NCI-H2029 (cell line): ENCODE results near the gene SLC16A6.
A peak's percentile ranks its signal among the peaks of the same experiment; 100 is the strongest.
"Not testable (repeated sequence)": the region's sequence is repeated elsewhere in the genome, so short reads cannot be mapped to it uniquely, and the experiment has no call there.

Source experiments
- DNase-seq: peaks from one replicate; lab custom pipeline; 2025; lab: John Stamatoyannopoulos, UW

SLC16A6 gene

GRCh38 chr17:68310152-68310551, 19.2 kb upstream of the SLC16A6 start:
- no peak for DNase-seq

DNA sequence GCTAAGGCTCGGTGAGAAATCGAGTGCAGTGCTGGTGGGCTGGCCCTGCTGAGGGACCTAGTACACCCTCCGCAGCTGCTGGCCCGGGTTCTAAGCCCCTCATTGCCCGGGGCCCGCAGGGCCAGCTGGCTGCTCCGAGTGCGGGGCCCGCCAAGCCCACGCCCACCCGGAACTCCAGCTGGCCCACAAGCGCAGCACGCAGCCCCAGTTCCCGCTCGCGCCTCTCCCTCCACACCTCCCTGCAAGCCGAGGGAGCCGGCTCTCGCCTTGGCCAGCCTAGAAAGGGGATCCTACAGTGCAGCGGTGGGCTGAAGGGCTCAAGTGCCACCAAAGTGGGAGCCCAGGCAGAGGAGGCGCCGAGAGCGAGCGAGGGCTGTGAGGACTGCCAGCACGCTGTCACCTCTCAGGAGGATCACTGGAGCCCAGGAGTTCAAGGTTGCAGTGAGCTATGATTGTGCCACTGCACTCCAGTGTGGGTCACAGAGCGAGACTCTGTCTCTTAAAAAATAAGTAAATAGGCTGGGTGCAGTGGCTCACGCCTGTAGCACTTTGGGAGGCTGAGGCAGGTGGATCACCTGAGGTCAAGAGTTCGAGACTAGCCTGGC, 18.2 kb upstream of the SLC16A6 start:
- not testable (repeated sequence) for DNase-seq

DNA sequence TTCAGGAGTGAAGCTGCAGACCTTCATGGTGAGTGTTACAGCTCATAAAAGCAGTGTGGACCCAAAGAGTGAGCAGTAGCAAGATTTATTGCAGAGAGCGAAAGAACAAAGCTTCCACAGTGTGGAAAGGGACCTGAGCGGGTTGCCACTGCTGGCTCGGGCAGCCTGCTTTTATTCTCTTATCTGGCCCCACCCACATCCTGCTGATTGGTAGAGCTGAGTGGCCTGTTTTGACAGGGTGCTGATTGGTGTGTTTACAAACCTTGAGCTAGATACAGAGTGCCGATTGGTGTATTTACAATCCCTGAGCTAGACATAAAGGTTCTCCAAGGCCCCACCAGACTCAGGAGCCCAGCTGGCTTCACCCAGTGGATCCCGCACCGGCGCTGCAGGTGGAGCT, 17.6 kb upstream of the SLC16A6 start:
- DNase-seq: not testable (repeated sequence)

DNA sequence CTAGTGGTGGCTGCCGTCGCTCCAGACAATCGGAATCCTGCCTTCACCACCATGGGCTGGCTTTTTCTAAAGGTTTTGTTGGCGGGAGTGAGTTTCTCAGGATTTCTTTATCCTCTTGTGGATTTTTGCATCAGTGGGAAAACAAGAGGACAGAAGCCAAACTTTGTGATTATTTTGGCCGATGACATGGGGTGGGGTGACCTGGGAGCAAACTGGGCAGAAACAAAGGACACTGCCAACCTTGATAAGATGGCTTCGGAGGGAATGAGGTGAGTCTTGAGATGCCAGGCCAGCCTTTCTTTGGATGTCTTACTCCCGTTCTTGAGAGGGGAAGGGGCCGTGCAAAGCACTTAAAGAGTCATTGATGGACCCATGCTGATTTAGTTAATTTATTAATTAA, 16.5 kb upstream of the SLC16A6 start:
- DNase-seq: no peak

DNA sequence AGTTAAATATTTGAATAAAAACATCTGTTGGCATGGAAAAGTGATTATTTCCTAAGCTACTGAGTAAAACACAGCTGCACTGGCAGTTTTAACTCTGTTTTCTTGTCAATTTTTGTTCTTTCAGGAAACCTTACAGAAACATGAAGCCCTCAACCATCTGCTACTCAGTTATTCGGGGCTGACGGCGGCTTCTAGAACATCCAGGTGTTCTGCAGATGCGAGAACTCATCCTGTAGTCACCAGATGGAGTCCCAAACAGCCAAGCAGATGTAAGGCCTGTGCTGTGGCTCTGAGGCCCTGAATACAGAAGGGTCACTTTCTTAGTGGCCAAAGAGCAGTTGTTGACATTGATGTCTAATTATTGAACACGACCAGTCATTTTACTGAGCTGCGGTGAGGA, 15.9 kb upstream of the SLC16A6 start:
- DNase-seq: no peak

DNA sequence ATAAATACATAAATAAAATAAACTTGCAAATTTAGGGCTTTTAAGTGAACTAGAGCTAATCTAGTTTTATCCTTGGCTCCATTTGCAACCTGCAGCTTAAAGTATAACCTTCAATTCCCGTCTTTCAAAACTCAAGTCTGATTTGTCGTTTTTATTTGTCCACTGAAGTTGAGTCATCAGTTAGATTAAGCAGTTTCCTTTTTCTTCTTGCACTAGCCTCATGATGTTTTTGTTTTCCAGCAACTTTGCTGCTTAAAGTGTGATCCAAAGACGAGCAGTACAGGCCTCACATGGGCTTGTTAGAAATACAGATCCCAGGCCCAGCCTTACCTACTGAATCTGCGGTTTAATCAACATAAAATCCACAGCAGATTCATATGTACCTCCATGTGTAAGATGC, 14.2 kb upstream of the SLC16A6 start:
- no peak for DNase-seq

DNA sequence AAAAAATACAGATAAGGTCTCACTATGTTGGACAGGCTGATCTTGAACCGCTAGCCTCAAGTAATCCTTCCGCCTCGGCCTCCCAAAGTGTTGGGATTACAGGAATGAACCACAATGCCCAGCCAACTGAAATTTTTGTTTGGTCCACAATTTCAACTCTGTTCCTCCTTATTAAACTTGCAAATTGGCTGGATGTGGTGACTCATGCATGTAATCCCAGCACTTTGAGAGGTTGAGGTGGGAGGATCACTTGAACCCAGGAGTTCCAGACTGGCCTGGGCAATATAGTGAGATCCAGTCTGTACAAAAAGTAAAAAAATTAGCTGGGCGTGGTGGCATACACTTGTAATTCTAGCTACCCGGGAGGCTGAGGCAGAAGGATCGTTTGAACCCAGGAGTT, 13.8 kb upstream of the SLC16A6 start:
- no peak for DNase-seq

GRCh38 chr17:68302666-68303065, 11.7 kb upstream of the SLC16A6 start:
- no peak for DNase-seq

GRCh38 chr17:68302066-68302564, 11.2 kb upstream of the SLC16A6 start:
- peak; percentile 25 for DNase-seq

GRCh38 chr17:68301438-68301959, 10.6 kb upstream of the SLC16A6 start:
- peak; percentile 20 for DNase-seq

- no peak for DNase-seq
Observed at GRCh38 chr17:68299817-68300216, 8.9 kb upstream of the SLC16A6 start.

GRCh38 chr17:68298601-68299000, 7.7 kb upstream of the SLC16A6 start:
- DNase-seq: no peak

- DNase-seq: no peak
Observed at GRCh38 chr17:68297195-68297594, 6.3 kb upstream of the SLC16A6 start.

GRCh38 chr17:68296217-68297191, 5.6 kb upstream of the SLC16A6 start:
- DNase-seq: no peak

DNA sequence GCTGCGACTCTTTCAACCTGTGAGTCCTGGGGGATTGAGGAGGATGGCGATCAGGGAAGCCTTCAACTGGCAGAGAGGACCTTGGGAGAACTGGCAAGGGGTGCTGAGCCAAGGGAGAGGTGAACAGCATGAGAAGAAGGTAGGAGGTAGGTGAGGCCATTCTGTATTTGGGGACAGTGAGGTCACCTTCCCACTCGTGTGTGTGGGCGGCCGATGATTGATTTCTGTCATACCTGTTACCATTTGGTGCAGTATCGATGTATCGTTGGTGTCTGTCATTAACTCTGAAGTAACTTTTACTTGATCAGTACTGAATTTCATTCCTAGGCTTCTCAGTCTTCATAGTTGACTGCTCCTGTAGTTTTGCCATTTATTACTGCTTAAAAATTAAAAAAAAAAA, 4.2 kb upstream of the SLC16A6 start:
- DNase-seq: no peak

- DNase-seq: no peak
Observed at GRCh38 chr17:68294617-68295016, 3.7 kb upstream of the SLC16A6 start.

DNA sequence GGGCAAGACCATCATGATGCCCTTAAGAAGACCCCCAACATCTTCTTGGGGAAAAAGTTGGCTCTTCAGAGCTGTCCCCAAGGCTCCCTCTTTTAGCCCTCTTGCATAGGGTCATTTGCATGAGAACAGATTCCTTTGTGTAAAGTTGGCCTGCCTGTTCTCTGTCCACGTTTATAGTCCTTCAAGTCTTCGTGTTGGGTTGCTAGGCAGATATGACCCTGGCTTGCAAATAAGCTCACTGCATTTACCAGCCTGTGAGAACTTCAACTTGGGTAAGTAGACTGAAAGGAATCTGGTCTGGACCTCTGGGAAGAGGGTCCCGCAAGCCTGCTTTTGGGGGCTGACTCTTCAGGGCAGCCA, 3.2 kb upstream of the SLC16A6 start:
- no peak for DNase-seq

GRCh38 chr17:68293490-68294195, 2.7 kb upstream of the SLC16A6 start:
- no peak for DNase-seq

- DNase-seq: no peak
Observed at GRCh38 chr17:68292689-68293040, 1.7 kb upstream of the SLC16A6 start.

GRCh38 chr17:68291836-68292688, 1.1 kb upstream of the SLC16A6 start:
- DNase-seq: peak; percentile 62

DNA sequence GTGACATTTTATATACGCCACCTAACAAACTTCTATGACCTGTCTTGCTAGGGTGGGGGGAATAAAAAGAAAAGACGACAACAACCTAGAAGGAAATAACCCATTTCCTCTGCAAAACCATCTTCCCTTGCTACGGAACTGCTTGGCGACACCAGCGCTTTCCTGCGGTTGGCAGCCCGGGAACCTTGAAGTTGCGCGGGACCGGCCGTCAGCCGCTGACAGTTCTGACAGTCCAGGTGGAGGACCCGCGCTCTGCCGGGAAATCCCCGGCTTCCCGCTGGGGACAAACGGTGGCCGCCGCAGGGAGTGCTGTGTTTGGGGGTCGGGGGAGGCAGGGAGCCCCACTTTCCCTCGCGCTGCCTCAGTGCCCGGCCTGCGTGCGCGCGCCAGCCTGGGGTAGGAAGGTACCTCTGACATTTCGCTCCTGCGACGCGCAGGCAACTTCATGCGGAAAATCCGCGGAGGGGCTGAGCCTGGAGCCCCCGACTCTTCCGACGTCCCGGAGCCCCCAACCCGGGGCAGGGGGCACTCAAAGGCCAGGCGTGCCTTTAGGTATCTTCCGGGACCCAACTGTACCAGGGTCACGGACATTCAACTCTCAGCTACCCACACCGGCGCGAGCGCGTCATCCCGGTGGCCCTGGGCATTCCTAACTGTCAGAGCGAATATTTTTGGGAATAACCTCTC, 516 bp downstream of the SLC16A6 start:
- DNase-seq: no peak
